SW480 (cell line): ENCODE results near the gene GJB3.
"Not testable (repeated sequence)": the region's sequence is repeated elsewhere in the genome, so short reads cannot be mapped to it uniquely, and the experiment has no call there.

Source experiments
- DNase-seq: peaks from one replicate; pipeline ENCODE4 v3.0.0-alpha.2; 2016; ENCODE audit warnings: low spot score

GJB3 gene

GRCh38 chr1:34761176-34761761, 19.7 kb upstream of the GJB3 start:
- no peak for DNase-seq

GRCh38 chr1:34761776-34762307, 19.2 kb upstream of the GJB3 start:
- DNase-seq: no peak

GRCh38 chr1:34762474-34763141, 18.4 kb upstream of the GJB3 start:
- peak; percentile 64 for DNase-seq

- DNase-seq: peak; percentile 94
Observed at GRCh38 chr1:34763142-34763781, 17.8 kb upstream of the GJB3 start.

GRCh38 chr1:34768856-34769255, 12.2 kb upstream of the GJB3 start:
- no peak for DNase-seq

GRCh38 chr1:34770891-34771504, 10.0 kb upstream of the GJB3 start:
- no peak for DNase-seq

- DNase-seq: no peak
Observed at GRCh38 chr1:34771573-34772371, 9.2 kb upstream of the GJB3 start.

DNA sequence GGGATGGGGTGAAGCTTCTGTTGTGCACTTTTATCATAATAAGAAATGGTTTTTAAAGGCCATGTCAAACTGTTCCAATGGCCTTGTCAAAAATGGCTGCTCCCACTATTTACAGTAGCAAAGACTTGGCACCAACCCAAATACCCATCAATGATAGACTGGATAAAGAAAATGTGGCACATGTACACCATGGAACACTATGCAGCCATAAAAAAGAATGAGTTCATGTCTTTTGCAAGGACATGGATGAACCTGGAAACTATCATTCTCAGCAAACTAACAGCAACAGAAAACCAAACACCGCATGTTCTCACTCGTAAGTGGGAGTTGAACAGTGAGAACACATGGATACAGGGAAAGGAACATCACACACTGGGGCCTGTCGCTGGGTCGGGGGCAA, 7.9 kb upstream of the GJB3 start:
- not testable (repeated sequence) for DNase-seq

DNA sequence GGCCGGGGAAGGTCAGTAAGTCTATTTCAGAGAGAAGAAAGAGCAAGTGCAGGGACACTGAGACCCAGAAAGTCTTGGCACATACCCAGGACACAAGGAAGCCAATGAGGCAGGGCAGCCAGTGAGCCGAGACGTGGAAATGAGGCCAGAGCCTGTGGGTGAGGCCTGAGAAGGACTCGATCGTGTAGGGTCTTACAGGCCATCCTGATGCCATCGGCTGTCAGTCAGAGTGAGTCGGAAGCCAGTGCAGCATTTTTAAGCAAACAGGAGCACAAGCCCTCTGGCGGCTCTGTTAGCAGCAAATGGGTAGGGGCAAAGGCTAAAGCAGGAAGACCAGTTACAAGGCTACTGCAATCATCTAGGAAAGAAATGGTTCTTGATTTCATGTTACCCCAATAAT, 6.1 kb upstream of the GJB3 start:
- no peak for DNase-seq

GRCh38 chr1:34776911-34777310, 4.1 kb upstream of the GJB3 start:
- no peak for DNase-seq

GRCh38 chr1:34777519-34778321, 3.3 kb upstream of the GJB3 start:
- no peak for DNase-seq

- no peak for DNase-seq
Observed at GRCh38 chr1:34778381-34778780, 2.6 kb upstream of the GJB3 start.

DNA sequence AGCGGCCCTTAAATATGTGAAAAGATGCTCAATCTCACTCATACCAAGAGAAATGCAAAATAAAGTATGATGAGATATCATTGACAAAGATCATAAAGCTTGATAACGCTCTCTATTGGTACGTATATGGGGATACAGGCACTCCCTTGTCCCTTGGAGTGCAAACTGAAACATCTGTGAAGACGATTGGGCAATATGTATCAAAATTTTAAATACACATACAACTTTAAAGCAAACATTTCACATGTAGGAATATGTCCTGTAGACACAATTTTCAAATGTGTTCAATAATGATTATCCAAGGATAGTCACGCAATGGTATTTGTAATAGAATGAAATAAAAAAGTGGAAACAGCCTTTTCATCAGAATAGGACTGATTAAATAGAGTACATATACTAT, 2.0 kb upstream of the GJB3 start:
- DNase-seq: no peak

- peak; percentile 79 for DNase-seq
Observed at GRCh38 chr1:34779526-34779925, 1.5 kb upstream of the GJB3 start.

DNA sequence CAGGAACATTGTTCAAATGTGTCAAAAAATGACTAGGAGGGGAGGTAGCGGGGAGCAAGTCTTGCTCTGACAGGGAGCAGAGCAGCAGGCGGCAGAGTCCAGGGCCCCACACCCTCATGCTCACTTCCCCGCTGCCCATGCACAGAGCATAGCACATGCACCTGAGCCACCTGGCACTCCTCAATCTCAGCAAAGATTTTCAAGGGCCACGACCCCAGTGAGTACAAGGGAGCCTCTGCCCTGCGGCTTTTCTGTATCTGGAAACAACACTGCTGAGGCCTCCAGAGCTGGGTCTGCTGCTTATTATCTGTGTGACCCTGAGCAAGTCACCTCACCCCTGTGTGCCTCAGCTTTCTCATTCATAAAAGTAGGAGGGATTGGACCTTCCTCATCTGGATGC, 1.1 kb upstream of the GJB3 start:
- DNase-seq: no peak

DNA sequence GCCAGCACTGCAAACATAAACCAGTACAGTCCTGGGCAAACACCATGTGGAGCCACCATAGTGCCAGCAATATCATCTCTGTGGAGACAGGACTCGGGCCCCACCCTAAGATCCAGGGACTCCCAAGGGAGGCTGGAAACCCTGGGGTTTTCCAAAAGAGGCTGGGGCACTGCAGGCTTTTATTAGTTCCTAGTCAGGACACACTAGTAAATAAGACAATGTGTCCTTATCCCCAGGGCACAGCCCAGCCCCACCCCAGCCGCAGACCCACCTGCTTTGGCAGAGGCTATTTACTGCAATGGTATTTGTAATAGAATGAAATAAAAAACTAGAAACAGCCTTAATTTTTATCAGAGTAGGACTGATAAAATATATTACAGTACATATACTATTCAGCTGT, 486 bp upstream of the GJB3 start:
- no peak for DNase-seq

- peak; percentile 56 for DNase-seq
Observed at GRCh38 chr1:34781844-34782391, 904 bp downstream of the GJB3 start.

DNA sequence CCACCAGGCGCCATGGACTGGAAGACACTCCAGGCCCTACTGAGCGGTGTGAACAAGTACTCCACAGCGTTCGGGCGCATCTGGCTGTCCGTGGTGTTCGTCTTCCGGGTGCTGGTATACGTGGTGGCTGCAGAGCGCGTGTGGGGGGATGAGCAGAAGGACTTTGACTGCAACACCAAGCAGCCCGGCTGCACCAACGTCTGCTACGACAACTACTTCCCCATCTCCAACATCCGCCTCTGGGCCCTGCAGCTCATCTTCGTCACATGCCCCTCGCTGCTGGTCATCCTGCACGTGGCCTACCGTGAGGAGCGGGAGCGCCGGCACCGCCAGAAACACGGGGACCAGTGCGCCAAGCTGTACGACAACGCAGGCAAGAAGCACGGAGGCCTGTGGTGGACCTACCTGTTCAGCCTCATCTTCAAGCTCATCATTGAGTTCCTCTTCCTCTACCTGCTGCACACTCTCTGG, 3.8 kb downstream of the GJB3 start:
- no peak for DNase-seq

GRCh38 chr1:34785231-34785874, 4.3 kb downstream of the GJB3 start:
- no peak for DNase-seq

GRCh38 chr1:34785875-34786470, 5.0 kb downstream of the GJB3 start:
- no peak for DNase-seq
